B cell (primary cell): ENCODE data around the gene SERPINB6.

Experiments used
- EZH2 ChIP-seq: IDR thresholded peaks from 2 replicates; pipeline ENCODE4 v1.6.1; 2012; ENCODE audit warnings: borderline replicate concordance, low read depth, mild to moderate bottlenecking, moderate library complexity, low read length; ENCODE audit not compliant: insufficient read depth, poor library complexity, severe bottlenecking
- TF ChIP-seq, protein P1 (sequence below): fragments of 200-600 bp; IDR thresholded peaks from one replicate; pipeline ENCODE4 v1.8.0; 2022; ENCODE audit warnings: antibody characterized with exemption, mild to moderate bottlenecking

DNA sequence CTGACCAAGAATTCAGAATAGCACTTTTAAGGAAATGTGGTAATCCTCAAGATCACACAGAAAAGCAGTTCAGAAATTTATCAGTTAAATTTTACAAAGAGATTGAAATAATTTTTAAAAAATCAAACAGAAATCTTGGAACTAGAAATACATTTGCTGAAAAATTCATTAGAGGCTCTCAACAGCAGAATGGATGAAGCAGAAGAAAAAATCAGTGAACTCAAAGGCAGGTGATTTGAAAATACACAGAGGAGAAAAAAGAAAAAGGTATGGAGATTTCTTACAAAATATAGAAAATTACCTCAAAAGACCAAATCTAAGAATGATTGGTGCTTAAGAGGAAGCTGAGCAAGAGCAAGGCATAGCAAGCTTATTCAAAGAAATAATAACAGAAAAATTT is 39.8 kb upstream of the SERPINB6 start:
- TF ChIP-seq, protein P1, sequence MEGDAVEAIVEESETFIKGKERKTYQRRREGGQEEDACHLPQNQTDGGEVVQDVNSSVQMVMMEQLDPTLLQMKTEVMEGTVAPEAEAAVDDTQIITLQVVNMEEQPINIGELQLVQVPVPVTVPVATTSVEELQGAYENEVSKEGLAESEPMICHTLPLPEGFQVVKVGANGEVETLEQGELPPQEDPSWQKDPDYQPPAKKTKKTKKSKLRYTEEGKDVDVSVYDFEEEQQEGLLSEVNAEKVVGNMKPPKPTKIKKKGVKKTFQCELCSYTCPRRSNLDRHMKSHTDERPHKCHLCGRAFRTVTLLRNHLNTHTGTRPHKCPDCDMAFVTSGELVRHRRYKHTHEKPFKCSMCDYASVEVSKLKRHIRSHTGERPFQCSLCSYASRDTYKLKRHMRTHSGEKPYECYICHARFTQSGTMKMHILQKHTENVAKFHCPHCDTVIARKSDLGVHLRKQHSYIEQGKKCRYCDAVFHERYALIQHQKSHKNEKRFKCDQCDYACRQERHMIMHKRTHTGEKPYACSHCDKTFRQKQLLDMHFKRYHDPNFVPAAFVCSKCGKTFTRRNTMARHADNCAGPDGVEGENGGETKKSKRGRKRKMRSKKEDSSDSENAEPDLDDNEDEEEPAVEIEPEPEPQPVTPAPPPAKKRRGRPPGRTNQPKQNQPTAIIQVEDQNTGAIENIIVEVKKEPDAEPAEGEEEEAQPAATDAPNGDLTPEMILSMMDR, result no peak
- TF ChIP-seq EZH2, result no peak
